Astrocyte (in vitro differentiated cells and primary cell): Measurements from ENCODE around the gene DUSP16.

Experiments used
- EZH2 ChIP-seq: IDR thresholded peaks from 2 replicates; pipeline ENCODE4 v1.6.1; 2012; ENCODE audit warnings: mild to moderate bottlenecking, low read length, inconsistent platforms; ENCODE audit not compliant: insufficient read depth
- TF ChIP-seq, protein P1 (sequence below): IDR thresholded peaks from 2 replicates; pipeline ENCODE4 v1.5.1; 2011; ENCODE audit warnings: low read depth, mild to moderate bottlenecking, inconsistent platforms, low read length, moderate library complexity; ENCODE audit not compliant: insufficient read depth

DNA sequence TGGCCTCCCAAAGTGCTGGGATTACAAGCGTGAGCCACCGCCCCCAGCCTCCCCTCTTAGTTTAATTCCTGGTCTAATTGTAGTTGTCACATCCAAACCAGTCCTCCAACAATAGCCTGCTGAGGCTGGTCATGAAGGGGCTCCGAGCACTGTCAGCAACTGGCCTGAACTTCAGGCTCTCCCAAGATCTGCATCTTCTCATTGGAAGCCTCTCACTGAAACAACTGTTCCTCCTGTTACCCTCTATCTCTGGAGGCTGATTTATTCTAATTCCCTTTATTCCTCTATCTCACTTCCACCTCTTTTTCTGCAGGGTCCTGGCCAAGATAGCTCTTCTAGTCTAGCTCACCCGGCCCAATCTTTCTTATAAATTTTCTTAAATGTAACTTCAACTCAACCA is 89.4 kb downstream of the DUSP16 start:
- TF ChIP-seq, protein P1, sequence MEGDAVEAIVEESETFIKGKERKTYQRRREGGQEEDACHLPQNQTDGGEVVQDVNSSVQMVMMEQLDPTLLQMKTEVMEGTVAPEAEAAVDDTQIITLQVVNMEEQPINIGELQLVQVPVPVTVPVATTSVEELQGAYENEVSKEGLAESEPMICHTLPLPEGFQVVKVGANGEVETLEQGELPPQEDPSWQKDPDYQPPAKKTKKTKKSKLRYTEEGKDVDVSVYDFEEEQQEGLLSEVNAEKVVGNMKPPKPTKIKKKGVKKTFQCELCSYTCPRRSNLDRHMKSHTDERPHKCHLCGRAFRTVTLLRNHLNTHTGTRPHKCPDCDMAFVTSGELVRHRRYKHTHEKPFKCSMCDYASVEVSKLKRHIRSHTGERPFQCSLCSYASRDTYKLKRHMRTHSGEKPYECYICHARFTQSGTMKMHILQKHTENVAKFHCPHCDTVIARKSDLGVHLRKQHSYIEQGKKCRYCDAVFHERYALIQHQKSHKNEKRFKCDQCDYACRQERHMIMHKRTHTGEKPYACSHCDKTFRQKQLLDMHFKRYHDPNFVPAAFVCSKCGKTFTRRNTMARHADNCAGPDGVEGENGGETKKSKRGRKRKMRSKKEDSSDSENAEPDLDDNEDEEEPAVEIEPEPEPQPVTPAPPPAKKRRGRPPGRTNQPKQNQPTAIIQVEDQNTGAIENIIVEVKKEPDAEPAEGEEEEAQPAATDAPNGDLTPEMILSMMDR = no peak
- no peak for TF ChIP-seq EZH2
